Gastrocnemius medialis (tissue), 4 donors: ENCODE measurements around the gene APH1B. TPM values are rescaled to one million over a fixed set of nuclear protein-coding genes. Genes with fewer than 3 reads are reported as not detected.

Experiments used
- ATAC-seq, 2 donors: fragments of 150-250 bp; one replicate each; pipeline ENCODE4 v1.9.1; 2016
- DNase-seq, 2 donors: peaks; one replicate each; pipeline ENCODE4 v3.0.0-alpha.2; 2019
- H3K27ac ChIP-seq, 4 donors: fragments of 200-600 bp; sonication (generic); 1 replicate in 1 of 4; 2 replicates in 3 of 4; pipeline ENCODE4 v1.5.1; 2016 to 2018; ENCODE audit warnings: mild to moderate bottlenecking in 2 of 4, moderate library complexity in 1 of 4
- H3K27me3 ChIP-seq, 3 donors: fragments of 200-600 bp; sonication (generic) in 2 of 3; 1 replicate in 1 of 3; 2 replicates in 2 of 3; pipeline versions ENCODE4 v1.5.1 to v1.6.0; 2016 to 2019; ENCODE audit warnings: mild to moderate bottlenecking in 1 of 3, moderate library complexity in 1 of 3
- H3K36me3 ChIP-seq, 2 donors: fragments of 200-600 bp; sonication (generic) in 1 of 2; one replicate each; pipeline ENCODE4 v1.5.1; 2017 to 2018
- H3K4me1 ChIP-seq, 2 donors: fragments of 200-600 bp; sonication (generic) in 1 of 2; one replicate each; pipeline ENCODE4 v1.5.1; 2016 to 2017; ENCODE audit warnings: mild to moderate bottlenecking in 2 of 2
- H3K4me3 ChIP-seq, 4 donors: fragments of 200-600 bp; sonication (generic) in 3 of 4; 1 replicate in 1 of 4; 2 replicates in 3 of 4; pipeline ENCODE4 v1.5.1; 2016 to 2019; ENCODE audit warnings: mild to moderate bottlenecking in 2 of 4
- H3K9me3 ChIP-seq, 3 donors: fragments of 200-600 bp; sonication (generic) in 2 of 3; 1 replicate in 1 of 3; 2 replicates in 2 of 3; pipeline ENCODE4 v1.5.1; 2016 to 2019
- CTCF ChIP-seq, 5 experiments: fragments of 450-650 bp in 3 of 5; fragments of 200-600 bp in 2 of 5; sonication (generic) in 2 of 5; IDR thresholded peaks in 4 of 5; conservative IDR thresholded peaks in 1 of 5; 1 replicate in 4 of 5; 2 replicates in 1 of 5; pipeline ENCODE4 v1.5.1; 2016 to 2019; ENCODE audit warnings: antibody characterized with exemption in 5 of 5, mild to moderate bottlenecking in 3 of 5, moderate library complexity in 3 of 5
- POLR2A ChIP-seq, 2 donors: fragments of 450-650 bp; IDR thresholded peaks; one replicate each; pipeline ENCODE4 v1.6.1; 2017; ENCODE audit warnings: antibody characterized with exemption in 2 of 2, mild to moderate bottlenecking in 2 of 2, moderate library complexity in 2 of 2
- in situ Hi-C, 4 donors: fragments of 200-750 bp; cut with MboI; loops; one replicate each; pipeline versions ENCODE4 v1.15.0 to v1.8.0; 2017; ENCODE audit warnings: low sequenced_read_pairs in 4 of 4
- intact Hi-C: fragments of 100-400 bp; cut with DNase I; formaldehyde crosslinking; loops from one replicate; pipeline ENCODE4 v1.15.1; 2023; ENCODE audit warnings: low total_unique reads
- total RNA-seq, 4 donors: library from RNA; depleted of rRNA; stranded (reverse); fragments of >200 nt; gene quantifications; one replicate each; pipeline versions ENCODE4 v1.1.0 to v1.2.3, GENCODE V29; 2016

APH1B gene
- total RNA-seq, 4 donors from 2014 or later: 2.4 to 5.6 (median 2.9) TPM

- ATAC-seq (no peak), DNase-seq (no peak)
- no peaks in the 10 kb centered on the region for H3K9me3 ChIP-seq
- intact Hi-C loops (no loop called here), in situ Hi-C loops (no loop called here)
- H3K27ac ChIP-seq: no peak overlapping the region
- H3K4me3 ChIP-seq: no peak overlapping the region
- H3K27me3 ChIP-seq: no peaks in the 10 kb centered on the region
- TF ChIP-seq CTCF (IDR thresholded peaks at IDR 0.05 in 4 of 5, conservative IDR thresholded peaks at IDR 0.05 in 1 of 5) (no peak), POLR2A (IDR thresholded peaks at IDR 0.05) (no peak)
- H3K4me1 ChIP-seq: peaks cover 0 to 5% of the 10 kb centered on the region in 2 donors
- peaks cover 0 to 18% of the 10 kb centered on the region in 2 donors for H3K36me3 ChIP-seq
Observed at GRCh38 chr15:63258658-63259057, 18.7 kb upstream of the APH1B start.

GRCh38 chr15:63260791-63261190, 16.6 kb upstream of the APH1B start:
- in situ Hi-C loops (no loop called here), intact Hi-C loops (no loop called here)
- Histone ChIP-seq H3K27ac (no peak overlapping the region), H3K4me1 (peaks cover 0 to 4% of the 10 kb centered on the region in 2 donors), H3K36me3 (peaks cover 0 to 32% of the 10 kb centered on the region in 2 donors), H3K9me3 (no peaks in the 10 kb centered on the region), H3K27me3 (no peaks in the 10 kb centered on the region), H3K4me3 (no peak overlapping the region)
- ATAC-seq (no peak), DNase-seq (no peak)
- TF ChIP-seq CTCF (IDR thresholded peaks at IDR 0.05 in 4 of 5, conservative IDR thresholded peaks at IDR 0.05 in 1 of 5) (no peak), POLR2A (IDR thresholded peaks at IDR 0.05) (no peak)

- intact Hi-C loops: no loop called here
- DNase-seq: no peak
Observed at GRCh38 chr15:63261311-63261710, 16.1 kb upstream of the APH1B start.

GRCh38 chr15:63263519-63263918, 13.9 kb upstream of the APH1B start:
- Histone ChIP-seq H3K9me3 (no peaks in the 10 kb centered on the region), H3K36me3 (peaks cover 0 to 32% of the 10 kb centered on the region in 2 donors), H3K4me3 (no peak overlapping the region), H3K4me1 (no peaks in the 10 kb centered on the region), H3K27me3 (no peaks in the 10 kb centered on the region), H3K27ac (no peak overlapping the region)
- no peak for TF ChIP-seq POLR2A (IDR thresholded peaks at IDR 0.05)
- TF ChIP-seq CTCF (IDR thresholded peaks at IDR 0.05 in 4 of 5, conservative IDR thresholded peaks at IDR 0.05 in 1 of 5): no peak
- ATAC-seq: no peak
- intact Hi-C loops: no loop called here
- no peak for DNase-seq
- in situ Hi-C loops: no loop called here

More at GRCh38 chr15:63261311-63261710, 16.1 kb upstream of the APH1B start:
- Histone ChIP-seq H3K9me3 (no peaks in the 10 kb centered on the region), H3K4me3 (no peak overlapping the region), H3K27me3 (no peaks in the 10 kb centered on the region), H3K36me3 (peaks cover 0 to 32% of the 10 kb centered on the region in 2 donors), H3K27ac (no peak overlapping the region), H3K4me1 (no peaks in the 10 kb centered on the region)
- in situ Hi-C loops: no loop called here
- TF ChIP-seq CTCF (IDR thresholded peaks at IDR 0.05 in 4 of 5, conservative IDR thresholded peaks at IDR 0.05 in 1 of 5): no peak
- no peak for TF ChIP-seq POLR2A (IDR thresholded peaks at IDR 0.05)
- no peak for ATAC-seq

GRCh38 chr15:63264688-63265293, 12.6 kb upstream of the APH1B start:
- TF ChIP-seq CTCF (IDR thresholded peaks at IDR 0.05 in 4 of 5, conservative IDR thresholded peaks at IDR 0.05 in 1 of 5) (no peak), POLR2A (IDR thresholded peaks at IDR 0.05) (no peak)
- no peak for ATAC-seq
- Histone ChIP-seq H3K4me3 (no peak overlapping the region), H3K27me3 (no peaks in the 10 kb centered on the region), H3K27ac (no peak overlapping the region), H3K36me3 (peaks cover 0 to 27% of the 10 kb centered on the region in 2 donors), H3K4me1 (no peaks in the 10 kb centered on the region), H3K9me3 (no peaks in the 10 kb centered on the region)
- in situ Hi-C loops: no loop called here
- DNase-seq: no peak
- intact Hi-C loops: no loop called here
